SKM-1 treated with dmso at 0.1 percent for 144 hours (cell line): ENCODE data around the gene C4B.

Experiments
- DNase-seq: peaks from one replicate; lab custom pipeline; 2025; ENCODE audit not compliant: unreplicated experiment; lab: John Stamatoyannopoulos, UW

The C4B gene

GRCh38 chr6:32081168-32081990, 66.8 kb downstream of the C4B start:
- DNase-seq: no peak

GRCh38 chr6:32082478-32082877, 67.9 kb downstream of the C4B start:
- DNase-seq: no peak

GRCh38 chr6:32082935-32083334, 68.3 kb downstream of the C4B start:
- no peak for DNase-seq

- no peak for DNase-seq
Measured at GRCh38 chr6:32083812-32084768, 69.5 kb downstream of the C4B start.

GRCh38 chr6:32084780-32085179, 70.2 kb downstream of the C4B start:
- no peak for DNase-seq
